Keratinocyte (primary cell): ENCODE results near the gene SNX14. TPM values are rescaled to one million over a fixed set of nuclear protein-coding genes. Genes with fewer than 3 reads are reported as not detected.

Source experiments
- DNase-seq: peaks from one replicate; pipeline ENCODE4 v3.0.0-alpha.2; 2011; ENCODE audit warnings: low read depth, missing footprints, low spot score
- FAIRE-seq: peaks from 2 replicates; lab custom pipeline; 2011; peaks lifted over from hg19 to GRCh38; lab: Jason Lieb, UNC
- H2AFZ ChIP-seq: 2 replicates; pipeline ENCODE4 v1.6.0; 2012; ENCODE audit warnings: low read length, control low read depth, inconsistent platforms; ENCODE audit not compliant: control insufficient read depth
- H3K27ac ChIP-seq: 2 replicates; pipeline ENCODE4 v1.5.1; 2011; ENCODE audit warnings: low read length; ENCODE audit not compliant: control insufficient read depth, insufficient read depth
- H3K27me3 ChIP-seq: 3 replicates; pipeline ENCODE4 v1.6.0; 2011; ENCODE audit warnings: low read length; ENCODE audit not compliant: control insufficient read depth, insufficient read depth; ENCODE audit errors: extremely low read depth
- H3K36me3 ChIP-seq, 2 experiments: 2 replicates in 1 of 2; 3 replicates in 1 of 2; pipeline ENCODE4 v1.5.1; 2011; ENCODE audit warnings: low read length in 2 of 2, mild to moderate bottlenecking in 1 of 2; ENCODE audit not compliant: control insufficient read depth in 2 of 2, insufficient read depth in 2 of 2; ENCODE audit errors: extremely low read depth in 1 of 2
- H3K4me1 ChIP-seq: 3 replicates; pipeline ENCODE4 v1.5.1; 2011; ENCODE audit warnings: low read length; ENCODE audit not compliant: control insufficient read depth, insufficient read depth; ENCODE audit errors: extremely low read depth
- H3K4me2 ChIP-seq: 3 replicates; pipeline ENCODE4 v1.6.0; 2011; ENCODE audit warnings: low read depth, low read length; ENCODE audit not compliant: control insufficient read depth, insufficient read depth; ENCODE audit errors: extremely low read depth
- H3K4me3 ChIP-seq, 3 experiments: fragments of 200-600 bp in 1 of 3; sonication (generic) in 1 of 3; 2 replicates in 2 of 3; 3 replicates in 1 of 3; pipeline ENCODE4 v1.5.1; 2011 to 2016; ENCODE audit warnings: low read length in 3 of 3, mild to moderate bottlenecking in 3 of 3, control low read depth in 2 of 3, inconsistent platforms in 1 of 3, low read depth in 1 of 3, mixed read lengths in 1 of 3, mixed run types in 1 of 3, moderate library complexity in 1 of 3; ENCODE audit not compliant: control insufficient read depth in 2 of 3, insufficient read depth in 2 of 3; ENCODE audit errors: extremely low read depth in 1 of 3
- H3K79me2 ChIP-seq: 2 replicates; pipeline ENCODE4 v1.6.0; 2012; ENCODE audit warnings: low read length; ENCODE audit not compliant: control insufficient read depth, insufficient read depth
- H3K9ac ChIP-seq: 3 replicates; pipeline ENCODE4 v1.6.0; 2011; ENCODE audit warnings: low read length; ENCODE audit not compliant: control insufficient read depth, insufficient read depth; ENCODE audit errors: extremely low read depth
- H3K9me1 ChIP-seq: 3 replicates; pipeline ENCODE4 v1.6.0; 2011; ENCODE audit warnings: low read length; ENCODE audit not compliant: control insufficient read depth, insufficient read depth; ENCODE audit errors: extremely low read depth
- H3K9me3 ChIP-seq: 2 replicates; pipeline ENCODE4 v1.5.1; 2012; ENCODE audit warnings: low read depth, low read length; ENCODE audit not compliant: control insufficient read depth
- H4K20me1 ChIP-seq: 3 replicates; pipeline ENCODE4 v1.6.0; 2011; ENCODE audit warnings: low read length; ENCODE audit not compliant: control insufficient read depth, insufficient read depth; ENCODE audit errors: extremely low read depth
- EZH2 ChIP-seq: IDR thresholded peaks from one replicate; pipeline ENCODE4 v1.6.1; 2012; ENCODE audit warnings: inconsistent platforms, mild to moderate bottlenecking, low read length, moderate library complexity
- dilution Hi-C: fragments of 300-500 bp; cut with MboI; formaldehyde crosslinking; loops from one replicate; pipeline ENCODE4 v1.7.0; 2020; ENCODE audit warnings: low sequenced_read_pairs; ENCODE audit not compliant: extremely low pct_ligation_motif_present
- polyA plus RNA-seq, 5 experiments: library from polyadenylated mRNA; depleted of rRNA in 3 of 5; stranded (reverse) in 3 of 5; stranded (forward) in 1 of 5; unstranded in 1 of 5; fragments of >200 nt; gene quantifications; 1 replicate in 1 of 5; 2 replicates in 3 of 5; 3 replicates in 1 of 5; pipeline versions ENCODE4 v1.2.1 to v1.2.3, GENCODE V29; 2011 to 2012; ENCODE audit warnings: missing spikeins in 2 of 5, low read depth in 1 of 5, low replicate concordance in 1 of 5
- TF ChIP-seq, protein P1 (sequence below), 3 experiments: IDR thresholded peaks in 1 of 3; conservative IDR thresholded peaks in 1 of 3; optimal IDR thresholded peaks in 1 of 3; 2 replicates in 2 of 3; 3 replicates in 1 of 3; pipeline versions ENCODE3 to v1.5.1; 2011; ENCODE audit warnings: low read length in 3 of 3, mild to moderate bottlenecking in 3 of 3, moderate library complexity in 2 of 3, control low read depth in 1 of 3, inconsistent platforms in 1 of 3; ENCODE audit not compliant: insufficient read depth in 2 of 3; ENCODE audit errors: extremely low read depth in 1 of 3

SNX14 gene
- polyA plus RNA-seq, 1 donor (not counting 4 experiments of a cell fraction or from before 2014, with no cell fraction given), result 97.5 TPM

DNA sequence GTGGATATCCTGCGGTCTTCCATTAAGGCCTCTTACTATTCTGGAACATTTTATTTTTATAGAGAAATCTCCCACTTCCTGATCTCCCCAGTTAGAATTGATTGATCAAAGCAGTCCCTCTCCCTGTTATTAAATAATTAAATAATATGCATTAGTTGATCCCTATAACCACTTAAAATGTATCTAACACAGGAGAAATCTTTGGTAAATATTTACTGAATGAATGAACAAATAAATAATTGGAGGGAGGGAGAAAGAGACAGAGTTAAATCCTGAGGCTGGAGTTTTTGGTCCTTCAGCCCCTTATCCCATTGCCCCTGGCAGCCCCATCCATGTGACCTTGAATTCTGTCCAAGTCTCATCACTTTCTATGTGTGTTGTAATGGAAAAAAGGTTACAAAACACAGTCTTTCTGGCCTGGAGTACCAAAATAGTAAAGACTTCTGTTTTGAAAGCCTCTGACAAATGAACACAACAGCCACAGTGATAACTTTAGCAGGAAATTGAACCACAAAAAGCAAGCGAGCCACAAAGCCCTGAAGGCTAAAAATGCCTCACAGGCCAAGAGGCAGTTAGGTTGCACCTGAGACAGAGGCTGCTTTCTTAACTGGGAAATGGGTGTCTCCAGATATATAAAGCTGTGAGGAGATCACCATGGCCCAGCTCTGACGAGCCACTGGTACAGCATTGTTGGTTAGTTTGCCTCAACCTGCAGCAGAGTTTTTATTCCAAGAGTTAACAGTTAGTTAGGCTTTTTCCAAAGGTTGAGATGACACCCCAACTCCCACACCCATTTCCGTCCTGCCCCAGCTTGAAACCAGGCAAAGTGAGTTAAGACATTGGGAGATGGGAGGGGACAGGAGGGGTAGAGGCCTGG is 132.5 kb downstream of the SNX14 start:
- peaks cover 0 to 24% of the 10 kb centered on the region in 2 experiments for H3K36me3 ChIP-seq
- dilution Hi-C loops, result no loop called here
- H3K4me3 ChIP-seq, result no peak overlapping the region
- H2AFZ ChIP-seq, result no peak overlapping the region
- H3K9me3 ChIP-seq, result no peaks in the 10 kb centered on the region
- H3K9ac ChIP-seq, result no peak overlapping the region
- DNase-seq (no peak), FAIRE-seq (peak; percentile 61)
- H3K4me2 ChIP-seq, result peak overlapping the region; percentile 29
- H3K4me1 ChIP-seq, result peaks cover 97% of the 10 kb centered on the region
- H3K27ac ChIP-seq, result peak overlapping the region; percentile 66
- H3K9me1 ChIP-seq, result no peaks in the 10 kb centered on the region
- TF ChIP-seq, protein P1, sequence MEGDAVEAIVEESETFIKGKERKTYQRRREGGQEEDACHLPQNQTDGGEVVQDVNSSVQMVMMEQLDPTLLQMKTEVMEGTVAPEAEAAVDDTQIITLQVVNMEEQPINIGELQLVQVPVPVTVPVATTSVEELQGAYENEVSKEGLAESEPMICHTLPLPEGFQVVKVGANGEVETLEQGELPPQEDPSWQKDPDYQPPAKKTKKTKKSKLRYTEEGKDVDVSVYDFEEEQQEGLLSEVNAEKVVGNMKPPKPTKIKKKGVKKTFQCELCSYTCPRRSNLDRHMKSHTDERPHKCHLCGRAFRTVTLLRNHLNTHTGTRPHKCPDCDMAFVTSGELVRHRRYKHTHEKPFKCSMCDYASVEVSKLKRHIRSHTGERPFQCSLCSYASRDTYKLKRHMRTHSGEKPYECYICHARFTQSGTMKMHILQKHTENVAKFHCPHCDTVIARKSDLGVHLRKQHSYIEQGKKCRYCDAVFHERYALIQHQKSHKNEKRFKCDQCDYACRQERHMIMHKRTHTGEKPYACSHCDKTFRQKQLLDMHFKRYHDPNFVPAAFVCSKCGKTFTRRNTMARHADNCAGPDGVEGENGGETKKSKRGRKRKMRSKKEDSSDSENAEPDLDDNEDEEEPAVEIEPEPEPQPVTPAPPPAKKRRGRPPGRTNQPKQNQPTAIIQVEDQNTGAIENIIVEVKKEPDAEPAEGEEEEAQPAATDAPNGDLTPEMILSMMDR (optimal IDR thresholded peaks at IDR 0.05 in 1 of 3, IDR thresholded peaks at IDR 0.05 in 1 of 3, conservative IDR thresholded peaks at IDR 0.05 in 1 of 3; ENCODE audit: extremely low read depth in 1 of 3, insufficient read depth in 2 of 3, low read length in 3 of 3), result no peak
- no peak for TF ChIP-seq EZH2
- no peaks in the 10 kb centered on the region for H3K27me3 ChIP-seq
- no peaks in the 10 kb centered on the region for H4K20me1 ChIP-seq
- peaks cover 47% of the 10 kb centered on the region for H3K79me2 ChIP-seq

DNA sequence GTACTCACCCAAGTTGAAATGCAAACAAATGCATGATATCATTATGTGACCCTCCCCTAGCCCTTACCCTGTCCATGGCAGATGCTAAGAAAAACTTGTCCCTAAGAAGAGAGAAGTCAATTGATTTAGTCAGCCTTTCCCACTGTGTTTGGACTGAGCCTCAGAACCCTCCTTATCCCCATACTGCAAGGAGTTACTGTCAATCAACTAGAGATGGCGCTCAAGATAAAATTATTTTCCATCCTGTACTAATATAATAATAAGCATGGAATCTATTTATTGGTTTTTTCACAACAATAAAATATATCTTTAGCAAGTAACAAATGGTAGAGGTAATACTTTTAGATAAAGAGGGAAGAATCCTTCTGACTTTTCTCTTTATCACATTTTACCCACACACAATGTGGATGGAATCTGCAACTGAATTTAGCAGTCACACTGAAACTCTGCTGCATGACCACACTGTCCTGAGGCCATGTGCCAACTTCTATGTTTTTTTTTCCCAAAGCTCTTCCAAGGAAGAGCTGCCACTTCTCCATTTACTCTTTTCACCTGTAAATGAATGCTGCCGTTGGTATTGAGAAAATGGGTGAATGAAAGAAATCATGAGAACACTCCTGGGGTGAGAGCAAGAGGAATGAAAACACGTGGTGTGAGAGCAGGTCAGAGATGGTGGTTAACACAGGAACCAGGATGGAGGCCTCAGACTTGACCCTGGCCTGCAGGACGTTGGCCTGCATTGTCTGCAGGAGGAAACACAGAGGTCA is 133.3 kb downstream of the SNX14 start:
- H3K79me2 ChIP-seq, result peaks cover 48% of the 10 kb centered on the region
- no peaks in the 10 kb centered on the region for H3K9me3 ChIP-seq
- peak overlapping the region in 1 of 3 experiments; percentile 4 for H3K4me3 ChIP-seq
- H2AFZ ChIP-seq, result no peak overlapping the region
- TF ChIP-seq EZH2, result no peak
- TF ChIP-seq, protein P1 (optimal IDR thresholded peaks at IDR 0.05 in 1 of 3, IDR thresholded peaks at IDR 0.05 in 1 of 3, conservative IDR thresholded peaks at IDR 0.05 in 1 of 3; ENCODE audit: extremely low read depth in 1 of 3, insufficient read depth in 2 of 3, low read length in 3 of 3), result no peak
- no peak for DNase-seq
- H3K4me2 ChIP-seq, result no peak overlapping the region
- H3K27ac ChIP-seq, result peak overlapping the region; percentile 66
- dilution Hi-C loops, result no loop called here
- FAIRE-seq, result no peak
- no peaks in the 10 kb centered on the region for H3K27me3 ChIP-seq
- peaks cover 99% of the 10 kb centered on the region for H3K4me1 ChIP-seq
- H3K9me1 ChIP-seq, result no peaks in the 10 kb centered on the region
- no peak overlapping the region for H3K9ac ChIP-seq
- no peaks in the 10 kb centered on the region for H4K20me1 ChIP-seq
- H3K36me3 ChIP-seq, result peaks cover 2 to 24% of the 10 kb centered on the region in 2 experiments
